H9 (cell line): ENCODE measurements around the gene JAML. TPM values are rescaled to one million over a fixed set of nuclear protein-coding genes. Genes with fewer than 3 reads are reported as not detected.

Source experiments
- DNase-seq: peaks from one replicate; pipeline ENCODE4 v3.0.0-alpha.2; 2017
- H2AFZ ChIP-seq: one replicate; pipeline ENCODE4 v1.6.1; 2013; ENCODE audit warnings: mild to moderate bottlenecking, low read length, control low read depth, moderate library complexity
- H2AK5ac ChIP-seq: 2 replicates; pipeline ENCODE4 v1.6.1; 2013; ENCODE audit warnings: low read length, control low read depth, mixed read lengths; ENCODE audit not compliant: insufficient read length
- H2BK120ac ChIP-seq: one replicate; pipeline ENCODE4 v1.6.1; 2013; ENCODE audit warnings: low read depth, mild to moderate bottlenecking, low read length, control low read depth, inconsistent platforms; ENCODE audit not compliant: poor library complexity, severe bottlenecking
- H2BK12ac ChIP-seq: 2 replicates; pipeline ENCODE4 v1.6.1; 2013; ENCODE audit warnings: low read length, control low read depth, mixed read lengths, low read depth; ENCODE audit not compliant: insufficient read length
- H2BK15ac ChIP-seq: 2 replicates; pipeline ENCODE4 v1.6.1; 2013; ENCODE audit warnings: low read depth, low read length, control low read depth
- H2BK20ac ChIP-seq: one replicate; pipeline ENCODE4 v1.6.1; 2013; ENCODE audit warnings: low read depth, mild to moderate bottlenecking, low read length, control low read depth, inconsistent platforms; ENCODE audit not compliant: poor library complexity, severe bottlenecking
- H2BK5ac ChIP-seq: 2 replicates; pipeline ENCODE4 v1.6.1; 2013; ENCODE audit warnings: low read length, control low read depth, mixed read lengths; ENCODE audit not compliant: insufficient read length
- H3K14ac ChIP-seq: 2 replicates; pipeline ENCODE4 v1.6.1; 2013; ENCODE audit warnings: low read length, control low read depth; ENCODE audit not compliant: insufficient read depth
- H3K18ac ChIP-seq: 2 replicates; pipeline ENCODE4 v1.6.1; 2013; ENCODE audit warnings: low read depth, mild to moderate bottlenecking, mixed read lengths, low read length, control low read depth; ENCODE audit not compliant: insufficient read length
- H3K23ac ChIP-seq: 2 replicates; pipeline ENCODE4 v1.6.1; 2013; ENCODE audit warnings: low read length, control low read depth, mixed read lengths, low read depth; ENCODE audit not compliant: insufficient read length
- H3K23me2 ChIP-seq: 2 replicates; pipeline ENCODE4 v1.6.1; 2013; ENCODE audit warnings: low read depth, mild to moderate bottlenecking, mixed read lengths, low read length, control low read depth; ENCODE audit not compliant: insufficient read length, poor library complexity, severe bottlenecking
- H3K27ac ChIP-seq: 2 replicates; pipeline ENCODE4 v1.5.1; 2013; ENCODE audit warnings: low read length, control low read depth, mixed read lengths, low read depth; ENCODE audit not compliant: insufficient read length
- H3K27me3 ChIP-seq: 2 replicates; pipeline ENCODE4 v1.6.1; 2013; ENCODE audit warnings: low read length, control low read depth, inconsistent platforms; ENCODE audit not compliant: insufficient read depth
- H3K4ac ChIP-seq: 2 replicates; pipeline ENCODE4 v1.6.1; 2013; ENCODE audit warnings: low read depth, mild to moderate bottlenecking, control low read depth, inconsistent platforms, low read length, moderate library complexity
- H3K4me1 ChIP-seq: 2 replicates; pipeline ENCODE4 v1.6.1; 2013; ENCODE audit warnings: low read length, control low read depth, inconsistent platforms; ENCODE audit not compliant: insufficient read depth
- H3K4me2 ChIP-seq: 2 replicates; pipeline ENCODE4 v1.6.1; 2013; ENCODE audit warnings: low read length, control low read depth, mixed read lengths; ENCODE audit not compliant: insufficient read length, insufficient read depth
- H3K56ac ChIP-seq: 2 replicates; pipeline ENCODE4 v1.6.1; 2013; ENCODE audit warnings: low read depth, mild to moderate bottlenecking, mixed read lengths, low read length, control low read depth; ENCODE audit not compliant: insufficient read length
- H3K79me1 ChIP-seq: 2 replicates; pipeline ENCODE4 v1.6.1; 2013; ENCODE audit warnings: low read depth, mild to moderate bottlenecking, moderate library complexity, low read length, control low read depth, inconsistent platforms; ENCODE audit not compliant: insufficient read depth, poor library complexity, severe bottlenecking
- H3K79me2 ChIP-seq: 2 replicates; pipeline ENCODE4 v1.6.1; 2013; ENCODE audit warnings: low read length, control low read depth, inconsistent platforms; ENCODE audit not compliant: insufficient read depth
- H3K9ac ChIP-seq: 2 replicates; pipeline ENCODE4 v1.6.1; 2013; ENCODE audit warnings: low read length, control low read depth, mixed read lengths; ENCODE audit not compliant: insufficient read length; ENCODE audit errors: extremely low read depth
- H3K9me3 ChIP-seq: one replicate; pipeline ENCODE4 v1.6.1; 2013; ENCODE audit warnings: low read depth, low read length, inconsistent platforms; ENCODE audit not compliant: control insufficient read depth
- H3T11ph ChIP-seq: one replicate; pipeline ENCODE4 v1.6.1; 2013; ENCODE audit warnings: mild to moderate bottlenecking, low read length, control low read depth, inconsistent platforms
- H4K20me1 ChIP-seq: one replicate; pipeline ENCODE4 v1.6.1; 2013; ENCODE audit not compliant: control insufficient read depth, insufficient read length, insufficient read depth
- H4K5ac ChIP-seq: 2 replicates; pipeline ENCODE4 v1.6.1; 2013; ENCODE audit warnings: low read depth, mild to moderate bottlenecking, mixed read lengths, low read length, control low read depth; ENCODE audit not compliant: insufficient read length
- H4K8ac ChIP-seq: replicated peaks from 2 replicates; pipeline ENCODE4 v1.6.1; 2013; ENCODE audit warnings: low read length, control low read depth, mixed read lengths, low read depth; ENCODE audit not compliant: insufficient read length
- H4K91ac ChIP-seq: 2 replicates; pipeline ENCODE4 v1.6.1; 2013; ENCODE audit warnings: low read depth, mild to moderate bottlenecking, moderate library complexity, mixed read lengths, low read length, control low read depth; ENCODE audit not compliant: insufficient read length
- H3K27ac Mint-ChIP-seq, 3 experiments: 2 replicates in 2 of 3; 3 replicates in 1 of 3; pipeline ENCODE4 v1.8.0; 2020 to 2021; ENCODE audit warnings: mixed read lengths in 3 of 3, mild to moderate bottlenecking in 1 of 3, moderate library complexity in 1 of 3
- H3K27me3 Mint-ChIP-seq: 2 replicates; pipeline ENCODE4 v1.8.0; 2021; ENCODE audit warnings: low read depth, mild to moderate bottlenecking, moderate library complexity, mixed read lengths
- H3K36me3 Mint-ChIP-seq, 3 experiments: 2 replicates in 2 of 3; 3 replicates in 1 of 3; pipeline ENCODE4 v1.8.0; 2020 to 2021; ENCODE audit warnings: low read depth in 3 of 3, mixed read lengths in 3 of 3; ENCODE audit not compliant: insufficient read depth in 1 of 3
- H3K4me1 Mint-ChIP-seq, 2 experiments: 2 replicates each; pipeline ENCODE4 v1.8.0; 2020; ENCODE audit warnings: mixed read lengths in 2 of 2
- H3K4me3 Mint-ChIP-seq, 2 experiments: 2 replicates in 1 of 2; 3 replicates in 1 of 2; pipeline ENCODE4 v1.8.0; 2020 to 2021; ENCODE audit warnings: mild to moderate bottlenecking in 2 of 2, mixed read lengths in 2 of 2, moderate library complexity in 1 of 2
- H3K9me3 Mint-ChIP-seq, 2 experiments: 2 replicates in 1 of 2; 3 replicates in 1 of 2; pipeline ENCODE4 v1.8.0; 2020; ENCODE audit warnings: mild to moderate bottlenecking in 2 of 2, mixed read lengths in 2 of 2, moderate library complexity in 1 of 2
- CTCF ChIP-seq: fragments of 200-600 bp; sonication (generic); conservative IDR thresholded peaks from 3 replicates; pipeline ENCODE4 v1.8.0; 2021; ENCODE audit warnings: antibody characterized with exemption, mild to moderate bottlenecking
- WGBS: extraction: QIAGEN DNeasy Blood & Tissue Kit; methylation state at CpG from one replicate; pipeline ENCODE4 v1.1.7; 2013; ENCODE audit warnings: missing lambda C conversion rate, low lambda C conversion rate, mixed read lengths; ENCODE audit not compliant: insufficient read length; ENCODE audit errors: extremely low coverage; 5-methylcytosine and 5-hydroxymethylcytosine counted together
- total RNA-seq: library from RNA; stranded (reverse); gene quantifications from 2 replicates; pipeline ENCODE4 v1.2.1, GENCODE V29; 2021

The JAML gene
- total RNA-seq, 1 experiment from 2014 or later, result 0.48 TPM

GRCh38 chr11:118216621-118217481 lies 8.0 kb downstream of the JAML start:
- Histone ChIP-seq H2BK5ac (no peak overlapping the region), H2BK15ac (no peak overlapping the region), H2BK12ac (no peak overlapping the region), H3K79me2 (no peaks in the 10 kb centered on the region), H3K79me1 (no peaks in the 10 kb centered on the region), H3K27ac (no peak overlapping the region), H3K4me2 (no peak overlapping the region), H3K56ac (no peak overlapping the region), H3K14ac (no peak overlapping the region), H3K23me2 (no peaks in the 10 kb centered on the region), H4K5ac (no peak overlapping the region), H2AFZ (no peak overlapping the region), H3K9ac (no peak overlapping the region), H4K91ac (no peak overlapping the region), H4K8ac (no peak overlapping the region), H3K23ac (no peak overlapping the region), H3K4ac (no peak overlapping the region), H3K4me1 (peaks cover 18% of the 10 kb centered on the region), H4K20me1 (no peaks in the 10 kb centered on the region), H3K27me3 (no peaks in the 10 kb centered on the region), H3T11ph (no peak overlapping the region), H2BK20ac (no peak overlapping the region), H3K18ac (no peak overlapping the region), H2AK5ac (no peak overlapping the region), H3K9me3 (no peaks in the 10 kb centered on the region), H2BK120ac (no peak overlapping the region)
- Mint-ChIP-seq H3K9me3 (peaks cover 0 to 6% of the 10 kb centered on the region in 2 experiments; a peak in 3 of 5 replicates), H3K4me3 (no peak overlapping the region), H3K27me3 (peaks cover 14% of the 10 kb centered on the region), H3K27ac (no peak overlapping the region), H3K36me3 (peaks cover 0 to 6% (median 0%) of the 10 kb centered on the region in 3 experiments; a peak in 3 of 7 replicates), H3K4me1 (peaks cover 29% of the 10 kb centered on the region in 2 experiments)
- no CpG with 5 or more reads among the region's 11 CpGs for whole genome bisulfite sequencing
- no peak for DNase-seq
- TF ChIP-seq CTCF, result no peak
